Stomach smooth muscle (tissue), 2 donors: ENCODE results near the gene PRMT9.

ENCODE experiments used
- H3K27ac ChIP-seq: one replicate; pipeline ENCODE4 v1.7.0; 2013; ENCODE audit warnings: mild to moderate bottlenecking, low read length, inconsistent platforms
- H3K27me3 ChIP-seq, 2 donors: one replicate each; pipeline ENCODE4 v1.7.0; 2013; ENCODE audit warnings: low read length in 2 of 2; ENCODE audit not compliant: insufficient read depth in 2 of 2, control insufficient read depth in 1 of 2
- H3K36me3 ChIP-seq, 2 donors: one replicate each; pipeline ENCODE4 v1.7.0; 2013; ENCODE audit warnings: low read length in 2 of 2; ENCODE audit not compliant: control insufficient read depth in 2 of 2, insufficient read depth in 2 of 2
- H3K4me1 ChIP-seq: one replicate; pipeline ENCODE4 v1.7.0; 2013; ENCODE audit warnings: low read length; ENCODE audit not compliant: control insufficient read depth, insufficient read depth
- H3K4me3 ChIP-seq, 2 donors: one replicate each; pipeline ENCODE4 v1.7.0; 2013; ENCODE audit warnings: low read length in 2 of 2
- H3K9ac ChIP-seq, 2 donors: one replicate each; pipeline ENCODE4 v1.7.0; 2013; ENCODE audit warnings: low read length in 2 of 2, mild to moderate bottlenecking in 1 of 2
- H3K9me3 ChIP-seq, 2 donors: one replicate each; pipeline ENCODE4 v1.7.0; 2013; ENCODE audit warnings: low read length in 2 of 2; ENCODE audit not compliant: control insufficient read depth in 2 of 2
- donor health status: healthy.
- donor health status: Pancreatic carcinoma.

Gene PRMT9

DNA sequence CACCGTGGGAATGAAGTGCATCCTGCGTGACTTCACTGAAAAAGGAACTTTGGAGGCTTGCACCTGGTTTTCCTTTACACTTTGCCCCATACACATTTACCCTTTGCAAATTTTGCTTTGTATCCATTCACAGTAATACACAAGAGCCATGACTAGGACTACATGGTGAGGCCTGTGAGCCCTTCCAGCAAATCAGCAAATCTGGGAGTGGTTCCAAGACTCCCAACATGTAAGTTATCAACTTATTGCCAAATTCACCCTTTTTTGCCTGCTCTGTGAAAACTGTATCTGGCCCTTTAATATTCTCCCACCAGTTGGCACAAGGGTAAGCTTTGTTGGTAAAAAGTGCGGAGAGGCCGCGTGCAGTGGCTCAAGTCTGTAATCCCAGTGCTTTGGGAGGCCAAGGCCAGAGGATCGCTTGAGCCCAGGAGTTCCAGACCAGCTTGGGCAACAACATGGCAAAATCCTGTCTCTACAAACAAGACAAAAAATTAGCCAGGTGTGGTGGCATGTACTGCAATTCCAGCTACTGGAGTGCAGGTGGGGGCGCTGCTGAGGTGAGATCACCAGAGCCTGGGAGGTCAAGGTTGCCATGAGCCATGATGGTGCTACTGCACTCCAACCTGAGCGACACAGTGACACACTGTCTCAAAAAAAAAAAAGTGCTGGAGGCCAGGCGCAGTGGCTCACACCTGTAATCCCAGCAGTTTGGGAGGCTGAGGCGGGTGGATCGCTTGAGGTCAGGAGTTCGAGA, 5.0 kb downstream of the PRMT9 start:
- no peak overlapping the region for H3K4me3 ChIP-seq
- peaks cover 3 to 8% of the 10 kb centered on the region in 2 donors for H3K36me3 ChIP-seq
- H3K27me3 ChIP-seq: no peaks in the 10 kb centered on the region
- H3K4me1 ChIP-seq: peaks cover 4% of the 10 kb centered on the region
- H3K9me3 ChIP-seq: no peaks in the 10 kb centered on the region
- H3K27ac ChIP-seq: no peak overlapping the region
- H3K9ac ChIP-seq: no peak overlapping the region

DNA sequence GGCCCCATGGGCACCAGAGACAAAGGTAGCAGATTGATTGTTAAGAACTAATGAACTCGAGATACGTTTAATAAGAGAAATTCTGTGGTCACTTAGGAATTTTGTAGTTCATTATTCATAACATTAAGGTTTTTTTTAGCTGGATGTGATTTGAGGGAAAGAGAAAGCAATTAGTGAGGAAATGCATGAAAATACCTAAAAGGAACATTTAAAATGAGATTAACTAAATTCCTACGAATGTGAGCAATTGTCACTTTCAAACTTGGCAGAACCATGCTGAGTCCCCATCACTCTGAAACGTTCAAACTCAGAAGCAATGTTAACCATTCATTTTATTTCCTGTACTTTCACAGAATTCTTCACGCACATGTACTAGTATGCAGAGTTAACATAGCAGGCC, 5.9 kb downstream of the PRMT9 start:
- Histone ChIP-seq H3K9me3 (no peaks in the 10 kb centered on the region), H3K4me3 (no peak overlapping the region), H3K27me3 (no peaks in the 10 kb centered on the region), H3K36me3 (peaks cover 3 to 8% of the 10 kb centered on the region in 2 donors), H3K27ac (no peak overlapping the region), H3K9ac (no peak overlapping the region), H3K4me1 (no peaks in the 10 kb centered on the region)

DNA sequence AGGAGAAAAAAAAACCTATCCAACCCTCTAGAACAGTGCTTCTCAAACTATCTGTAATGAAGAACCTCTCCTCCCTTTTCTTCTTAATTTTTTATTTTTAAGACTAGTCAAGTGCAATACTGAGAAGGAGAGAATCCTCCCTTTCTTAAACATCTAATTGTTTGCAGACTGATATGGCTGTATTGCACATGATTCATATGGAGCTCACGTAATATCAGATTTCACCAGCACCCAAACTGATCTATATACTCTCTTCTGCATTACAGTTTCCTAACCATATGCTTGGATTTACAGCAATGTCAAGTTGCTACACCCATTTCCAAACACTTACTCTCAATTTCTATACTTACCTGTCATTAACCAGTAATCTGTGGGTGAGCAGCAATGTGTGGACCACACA, 9.5 kb downstream of the PRMT9 start:
- no peaks in the 10 kb centered on the region for H3K27me3 ChIP-seq
- no peaks in the 10 kb centered on the region for H3K9me3 ChIP-seq
- H3K9ac ChIP-seq: no peak overlapping the region
- H3K4me1 ChIP-seq: no peaks in the 10 kb centered on the region
- H3K27ac ChIP-seq: no peak overlapping the region
- H3K4me3 ChIP-seq: no peak overlapping the region
- H3K36me3 ChIP-seq: peaks cover 3 to 13% of the 10 kb centered on the region in 2 donors

DNA sequence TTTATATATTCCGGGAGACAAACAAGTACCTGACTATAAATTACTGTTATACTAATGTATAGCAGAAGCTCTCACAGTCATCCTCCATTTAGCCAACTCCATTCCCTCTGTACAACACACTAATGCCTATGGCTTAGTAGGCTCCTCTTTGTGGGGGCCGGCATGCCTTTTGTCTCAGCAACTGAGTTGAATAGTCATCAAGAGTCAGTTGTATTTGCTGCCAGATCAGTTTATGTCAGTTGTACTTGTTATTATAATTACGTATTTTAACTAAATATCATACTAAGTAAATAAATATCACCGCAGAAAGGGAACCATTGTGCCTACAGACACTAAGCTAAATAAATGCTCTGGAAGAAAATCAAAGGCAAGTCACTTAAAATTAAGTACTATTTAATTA, 9.9 kb downstream of the PRMT9 start:
- Histone ChIP-seq H3K27me3 (no peaks in the 10 kb centered on the region), H3K4me1 (no peaks in the 10 kb centered on the region), H3K36me3 (peaks cover 3 to 13% of the 10 kb centered on the region in 2 donors), H3K27ac (no peak overlapping the region), H3K4me3 (no peak overlapping the region), H3K9me3 (no peaks in the 10 kb centered on the region), H3K9ac (no peak overlapping the region)

DNA sequence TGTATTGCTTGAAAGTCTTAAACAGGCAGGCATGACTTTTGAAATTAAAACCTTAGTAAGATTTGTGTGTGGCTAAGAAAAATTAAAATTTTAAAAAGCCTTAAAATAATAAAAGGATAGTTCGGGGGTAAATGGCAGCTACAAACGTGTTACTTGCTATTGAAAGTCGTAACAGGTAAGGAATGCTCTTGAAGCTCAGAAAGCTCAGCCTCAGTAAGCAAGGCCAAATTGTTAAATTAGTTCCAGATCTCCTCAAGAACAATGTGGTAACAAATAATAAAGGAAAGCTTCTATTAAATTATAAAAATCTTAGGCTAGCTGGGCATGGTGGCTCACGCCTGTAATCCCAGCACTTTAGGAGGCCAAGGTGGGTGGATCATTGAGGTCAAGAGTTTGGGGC, 25.5 kb downstream of the PRMT9 start:
- H3K9ac ChIP-seq: no peak overlapping the region
- H3K36me3 ChIP-seq: peaks cover 8 to 22% of the 10 kb centered on the region in 2 donors
- H3K4me1 ChIP-seq: no peaks in the 10 kb centered on the region
- no peak overlapping the region for H3K4me3 ChIP-seq
- H3K27me3 ChIP-seq: no peaks in the 10 kb centered on the region
- H3K9me3 ChIP-seq: no peaks in the 10 kb centered on the region
- H3K27ac ChIP-seq: no peak overlapping the region

DNA sequence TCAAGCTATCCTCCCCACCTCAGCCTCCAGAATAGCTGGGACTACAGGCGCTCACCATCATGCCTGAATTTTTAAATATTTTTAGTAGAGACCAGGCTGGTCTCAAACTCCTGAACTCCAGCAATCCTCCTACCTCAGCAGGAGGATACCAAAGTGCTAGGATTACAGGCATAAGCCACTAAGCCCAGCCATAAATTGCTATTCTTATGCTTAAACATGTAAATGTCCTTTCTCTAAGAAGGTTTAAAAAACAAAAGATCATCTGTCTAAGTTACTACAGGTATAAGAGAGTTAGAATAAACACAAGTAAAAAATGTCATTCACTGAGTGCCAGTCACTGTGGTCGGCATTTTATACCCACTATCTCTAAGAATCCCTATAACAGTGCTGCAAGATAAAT, 28.3 kb downstream of the PRMT9 start:
- Histone ChIP-seq H3K36me3 (peaks cover 10 to 19% of the 10 kb centered on the region in 2 donors), H3K9me3 (no peaks in the 10 kb centered on the region)

DNA sequence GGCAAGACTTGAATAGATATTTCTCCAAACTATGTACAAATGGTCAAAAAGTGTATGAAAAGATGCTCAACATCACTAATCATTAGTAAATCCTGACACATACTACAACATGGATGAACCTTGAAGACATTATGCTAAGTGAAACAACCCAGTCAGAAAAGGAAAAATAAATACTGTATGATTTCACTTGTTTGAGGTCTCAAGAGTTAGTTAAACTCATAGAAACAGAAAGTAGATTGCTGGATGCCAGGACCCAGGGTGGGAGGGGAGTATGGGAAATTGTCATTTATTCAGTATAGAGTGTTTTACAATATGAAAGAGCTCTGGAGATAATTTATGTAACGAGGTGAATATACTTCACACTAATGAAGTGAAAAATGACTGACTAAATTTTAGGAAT, 32.4 kb downstream of the PRMT9 start:
- no peaks in the 10 kb centered on the region for H3K27me3 ChIP-seq
- no peak overlapping the region for H3K4me3 ChIP-seq
- H3K36me3 ChIP-seq: peaks cover 11 to 12% of the 10 kb centered on the region in 2 donors
- H3K9me3 ChIP-seq: no peaks in the 10 kb centered on the region
- no peak overlapping the region for H3K27ac ChIP-seq
- H3K9ac ChIP-seq: no peak overlapping the region
- no peaks in the 10 kb centered on the region for H3K4me1 ChIP-seq

More for the DNA sequence above, 28.3 kb downstream of the PRMT9 start:
- no peak overlapping the region for H3K9ac ChIP-seq
- H3K27me3 ChIP-seq: no peaks in the 10 kb centered on the region
- no peak overlapping the region for H3K27ac ChIP-seq
- H3K4me3 ChIP-seq: no peak overlapping the region
- H3K4me1 ChIP-seq: no peaks in the 10 kb centered on the region

DNA sequence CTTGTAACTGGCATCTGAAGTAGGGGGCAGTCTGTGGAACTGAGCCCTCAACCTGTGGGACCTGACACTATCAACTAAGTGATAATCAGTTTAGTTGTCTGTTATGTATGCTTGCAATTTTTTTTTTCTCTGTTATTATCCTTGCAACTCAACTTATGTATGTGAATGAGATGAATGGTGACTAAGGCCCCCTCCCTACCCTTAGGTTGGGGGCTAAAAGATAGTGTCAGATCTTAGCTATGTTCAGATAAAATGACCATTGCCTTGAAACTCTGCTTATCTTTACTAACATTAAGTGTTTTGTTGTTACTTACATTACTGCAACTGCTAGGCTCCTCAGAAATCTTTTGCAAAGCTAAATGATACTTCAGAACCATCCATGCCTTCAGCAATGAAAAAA, 35.3 kb downstream of the PRMT9 start:
- H3K27ac ChIP-seq: no peak overlapping the region
- no peaks in the 10 kb centered on the region for H3K27me3 ChIP-seq
- no peak overlapping the region for H3K4me3 ChIP-seq
- peaks cover 2% of the 10 kb centered on the region for H3K4me1 ChIP-seq
- H3K9ac ChIP-seq: no peak overlapping the region
- H3K9me3 ChIP-seq: no peaks in the 10 kb centered on the region
- peaks cover under 1 to 4% of the 10 kb centered on the region in 2 donors for H3K36me3 ChIP-seq

DNA sequence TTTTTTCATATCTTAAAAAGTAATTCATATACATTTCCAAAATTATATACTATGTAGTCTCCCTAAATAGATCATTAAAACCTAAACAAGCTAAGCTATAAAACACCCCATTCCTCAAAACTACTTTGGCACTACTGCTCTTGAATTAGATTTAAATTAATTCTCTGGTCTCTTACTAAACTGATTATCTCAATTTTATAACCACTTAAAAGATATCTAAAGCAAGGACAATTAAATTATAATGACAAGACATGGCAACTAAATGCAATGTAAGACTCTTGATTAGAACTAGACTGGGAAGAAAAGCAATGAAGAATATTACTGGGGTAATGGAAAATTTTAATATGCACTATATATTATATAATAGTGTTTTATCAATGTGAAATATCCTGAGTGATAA, 38.9 kb downstream of the PRMT9 start:
- Histone ChIP-seq H3K27ac (no peak overlapping the region), H3K9me3 (no peaks in the 10 kb centered on the region), H3K4me3 (no peak overlapping the region), H3K9ac (no peak overlapping the region), H3K36me3 (peaks cover 2 to 8% of the 10 kb centered on the region in 2 donors), H3K27me3 (no peaks in the 10 kb centered on the region), H3K4me1 (peaks cover 2% of the 10 kb centered on the region)

DNA sequence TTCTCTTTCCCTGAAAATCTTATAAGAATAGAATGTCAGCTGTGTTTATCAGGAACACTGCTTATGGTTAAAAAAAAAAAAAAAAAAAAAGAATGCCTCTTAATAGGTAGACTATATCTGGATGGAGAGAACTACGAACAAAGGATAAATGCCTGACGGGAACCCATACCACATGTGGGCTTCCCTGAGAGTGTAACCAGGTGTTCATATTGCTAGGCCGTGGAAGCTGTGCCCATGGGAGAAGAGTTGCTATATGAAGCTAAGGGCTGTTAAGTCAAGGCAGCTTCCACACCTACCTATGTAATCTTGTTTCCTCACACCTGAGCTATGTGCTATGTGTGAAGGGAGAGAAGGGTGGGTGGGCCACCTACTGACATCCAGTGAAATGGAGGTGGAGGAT, 39.5 kb downstream of the PRMT9 start:
- H3K4me3 ChIP-seq: no peak overlapping the region
- peaks cover 2 to 8% of the 10 kb centered on the region in 2 donors for H3K36me3 ChIP-seq
- no peak overlapping the region for H3K27ac ChIP-seq
- H3K9me3 ChIP-seq: no peaks in the 10 kb centered on the region
- peaks cover 2% of the 10 kb centered on the region for H3K4me1 ChIP-seq
- H3K9ac ChIP-seq: no peak overlapping the region
- no peaks in the 10 kb centered on the region for H3K27me3 ChIP-seq

DNA sequence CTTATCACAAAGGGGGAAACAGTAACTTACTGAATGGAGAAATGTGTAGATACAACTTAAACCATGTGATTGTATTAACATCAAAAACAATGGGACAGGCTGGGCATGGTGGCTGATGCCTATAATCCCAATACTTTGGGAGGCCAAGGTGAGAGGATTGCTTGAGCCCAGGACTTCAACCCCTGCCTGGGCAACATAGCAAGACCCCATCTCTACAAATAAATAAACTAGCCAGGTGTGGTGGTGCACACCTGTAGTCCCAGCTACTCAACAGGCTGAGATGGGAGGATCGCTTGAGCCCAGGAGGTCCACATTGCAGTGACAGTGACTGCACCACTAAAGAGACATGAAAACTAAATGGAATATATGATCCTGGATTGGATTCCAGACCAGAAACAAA, 40.3 kb downstream of the PRMT9 start:
- H3K9me3 ChIP-seq: no peaks in the 10 kb centered on the region

More for the DNA sequence above, 40.3 kb downstream of the PRMT9 start:
- Histone ChIP-seq H3K9ac (no peak overlapping the region), H3K4me1 (peaks cover 2% of the 10 kb centered on the region), H3K4me3 (no peak overlapping the region), H3K27ac (no peak overlapping the region), H3K27me3 (no peaks in the 10 kb centered on the region), H3K36me3 (peaks cover 2 to 5% of the 10 kb centered on the region in 2 donors)
